ENCODE results near the gene SIRPB2.

SIRPB2 gene

GRCh38 chr20:1465470-1466210 lies 25.6 kb downstream of the SIRPB2 start:
- Mint-ChIP-seq H3K4me1 (peaks cover 36% of the 10 kb centered on the region), H3K27me3 (ENCODE audit: low read depth) (peaks cover 7% of the 10 kb centered on the region), H3K9me3 (no peaks in the 10 kb centered on the region), H3K27ac (peak overlapping the region in 1 of 3 experiments; percentile 81), H3K36me3 (ENCODE audit: low read depth) (peaks cover 17% of the 10 kb centered on the region), H3K4me3 (peak overlapping the region; percentile 85 to 95 (median 93))
- TF ChIP-seq CTCF (IDR thresholded peaks at IDR 0.05; ENCODE audit: unreplicated experiment in 3 of 3), result no peak

GRCh38 chr20:1463971-1464570 lies 27.1 kb downstream of the SIRPB2 start:
- Mint-ChIP-seq H3K4me3 (peak overlapping the region; percentile 79 to 95 (median 85)), H3K36me3 (ENCODE audit: low read depth) (peaks cover 29% of the 10 kb centered on the region), H3K27ac (no peak overlapping the region), H3K9me3 (no peaks in the 10 kb centered on the region), H3K4me1 (peaks cover 29% of the 10 kb centered on the region), H3K27me3 (ENCODE audit: low read depth) (peaks cover 7% of the 10 kb centered on the region)
- no peak for TF ChIP-seq CTCF (IDR thresholded peaks at IDR 0.05; ENCODE audit: unreplicated experiment in 3 of 3)

GRCh38 chr20:1462834-1463233 lies 28.4 kb downstream of the SIRPB2 start:
- H3K4me1 Mint-ChIP-seq, result peaks cover 29% of the 10 kb centered on the region
- peaks cover 4% of the 10 kb centered on the region for H3K27me3 Mint-ChIP-seq (ENCODE audit: low read depth)
- H3K27ac Mint-ChIP-seq, result no peak overlapping the region
- no peaks in the 10 kb centered on the region for H3K9me3 Mint-ChIP-seq
- no peak overlapping the region for H3K4me3 Mint-ChIP-seq
- TF ChIP-seq CTCF (IDR thresholded peaks at IDR 0.05; ENCODE audit: unreplicated experiment in 3 of 3), result no peak
- H3K36me3 Mint-ChIP-seq (ENCODE audit: low read depth), result peaks cover 42% of the 10 kb centered on the region

- Mint-ChIP-seq H3K4me3 (no peak overlapping the region), H3K9me3 (no peaks in the 10 kb centered on the region), H3K4me1 (peaks cover 21% of the 10 kb centered on the region), H3K27me3 (ENCODE audit: low read depth) (no peaks in the 10 kb centered on the region), H3K36me3 (ENCODE audit: low read depth) (peaks cover 49% of the 10 kb centered on the region), H3K27ac (no peak overlapping the region)
- no peak for TF ChIP-seq CTCF (IDR thresholded peaks at IDR 0.05; ENCODE audit: unreplicated experiment in 3 of 3)
Observed at GRCh38 chr20:1462001-1462400, 29.2 kb downstream of the SIRPB2 start.

GRCh38 chr20:1460275-1460674 lies 30.9 kb downstream of the SIRPB2 start:
- Mint-ChIP-seq H3K4me1 (peaks cover 14% of the 10 kb centered on the region), H3K27ac (no peak overlapping the region), H3K27me3 (ENCODE audit: low read depth) (no peaks in the 10 kb centered on the region), H3K36me3 (ENCODE audit: low read depth) (peaks cover 55% of the 10 kb centered on the region), H3K9me3 (no peaks in the 10 kb centered on the region), H3K4me3 (no peak overlapping the region)
- no peak for TF ChIP-seq CTCF (IDR thresholded peaks at IDR 0.05; ENCODE audit: unreplicated experiment in 3 of 3)

- peaks cover 70% of the 10 kb centered on the region for H3K36me3 Mint-ChIP-seq (ENCODE audit: low read depth)
- H3K4me3 Mint-ChIP-seq, result no peak overlapping the region
- no peak for TF ChIP-seq CTCF (IDR thresholded peaks at IDR 0.05; ENCODE audit: unreplicated experiment in 3 of 3)
- no peaks in the 10 kb centered on the region for H3K27me3 Mint-ChIP-seq (ENCODE audit: low read depth)
- no peak overlapping the region for H3K27ac Mint-ChIP-seq
- no peaks in the 10 kb centered on the region for H3K9me3 Mint-ChIP-seq
- no peaks in the 10 kb centered on the region for H3K4me1 Mint-ChIP-seq
Observed at GRCh38 chr20:1457992-1458391, 33.2 kb downstream of the SIRPB2 start.

Measured in nephron (organoid).